C1 segment of cervical spinal cord (tissue), 14 donors: ENCODE results near the gene GPSM3.
"Not testable (repeated sequence)": the region's sequence is repeated elsewhere in the genome, so short reads cannot be mapped to it uniquely, and the experiment has no call there.

Experiments used
- DNase-seq, 14 donors: peaks; one replicate each; lab custom pipeline; 2025; lab: John Stamatoyannopoulos, UW

Gene GPSM3

GRCh38 chr6:32203426-32204267 lies 11.2 kb upstream of the GPSM3 start:
- no peak for DNase-seq

- DNase-seq = no peak
These were observed 9.7 kb upstream of the GPSM3 start for GRCh38 chr6:32202186-32202585.

GRCh38 chr6:32200711-32201475 lies 8.4 kb upstream of the GPSM3 start:
- no peak for DNase-seq

GRCh38 chr6:32198866-32199265 lies 6.4 kb upstream of the GPSM3 start:
- no peak for DNase-seq

GRCh38 chr6:32198345-32198696 lies 5.9 kb upstream of the GPSM3 start:
- DNase-seq = no peak

- peak in 9 of 14 donors; percentile 43 to 72 (median 64) for DNase-seq
These were observed 4.5 kb upstream of the GPSM3 start for GRCh38 chr6:32196682-32197616.

GRCh38 chr6:32195902-32196681 lies 3.6 kb upstream of the GPSM3 start:
- DNase-seq = peak in 13 of 14 donors; percentile 49 to 95 (median 91)

GRCh38 chr6:32195652-32195901 lies 3.1 kb upstream of the GPSM3 start:
- peak; percentile 96 to 100 (median 100) for DNase-seq

GRCh38 chr6:32194825-32195651 lies 2.6 kb upstream of the GPSM3 start:
- peak in 6 of 14 donors; percentile 55 to 71 (median 66) for DNase-seq

- no peak for DNase-seq
These were observed 1.9 kb upstream of the GPSM3 start for GRCh38 chr6:32194388-32194787.

- not testable (repeated sequence) for DNase-seq
These were observed 653 bp upstream of the GPSM3 start for GRCh38 chr6:32193096-32193495.

GRCh38 chr6:32191696-32192607 lies 491 bp downstream of the GPSM3 start:
- no peak for DNase-seq

- DNase-seq = no peak
These were observed 1.3 kb downstream of the GPSM3 start for GRCh38 chr6:32190911-32191677.

- peak in 13 of 14 donors; percentile 38 to 95 (median 82) for DNase-seq
These were observed 2.2 kb downstream of the GPSM3 start, which contains the start of gene PBX2 for GRCh38 chr6:32190054-32190851. Gene PBX2 (minus strand): TSS chr6:32190202. CDS start chr6:32189915, 287 bp downstream.

GRCh38 chr6:32189742-32190053 lies 2.7 kb downstream of the GPSM3 start:
- DNase-seq = no peak

- peak in 1 of 14 donors; percentile 41 for DNase-seq
These were observed 3.2 kb downstream of the GPSM3 start for GRCh38 chr6:32189069-32189741.
